Right atrium auricular region (tissue), 2 donors: ENCODE results near the gene DOCK4. TPM values are rescaled to one million over a fixed set of nuclear protein-coding genes. Genes with fewer than 3 reads are reported as not detected.

Experiments
- DNase-seq: peaks from one replicate; pipeline ENCODE4 v3.0.0-alpha.2; 2019; ENCODE audit warnings: low spot score
- H3K27ac ChIP-seq, 2 donors: fragments of 200-600 bp; sonication (generic); 1 replicate in 1 of 2; 2 replicates in 1 of 2; pipeline ENCODE4 v1.5.1; 2016 to 2019
- H3K27me3 ChIP-seq, 2 donors: fragments of 200-600 bp; sonication (generic); one replicate each; pipeline versions ENCODE4 v1.5.1 to v1.6.0; 2017 to 2019
- H3K36me3 ChIP-seq: fragments of 200-600 bp; sonication (generic); one replicate; pipeline ENCODE4 v1.5.1; 2016
- H3K4me1 ChIP-seq, 2 donors: fragments of 200-600 bp; sonication (generic); one replicate each; pipeline versions ENCODE4 v1.5.1 to v1.6.0; 2017 to 2019
- H3K4me3 ChIP-seq, 2 donors: fragments of 200-600 bp; sonication (generic); 1 replicate in 1 of 2; 2 replicates in 1 of 2; pipeline ENCODE4 v1.5.1; 2017 to 2019; ENCODE audit warnings: mild to moderate bottlenecking in 1 of 2, moderate library complexity in 1 of 2
- H3K9me3 ChIP-seq, 2 donors: fragments of 200-600 bp; sonication (generic); one replicate each; pipeline ENCODE4 v1.5.1; 2019
- total RNA-seq, 2 donors: library from RNA; depleted of rRNA; stranded (reverse); fragments of >200 nt; gene quantifications; one replicate each; pipeline ENCODE4 v1.1.0, GENCODE V29; 2016
- TF ChIP-seq, protein P1 (sequence below), 2 donors: fragments of 200-600 bp; sonication (generic); IDR thresholded peaks; one replicate each; pipeline ENCODE4 v1.5.1; 2019; ENCODE audit warnings: antibody characterized with exemption in 2 of 2

DOCK4 gene
- total RNA-seq, 2 donors from 2014 or later = 12.3 to 17.8 TPM

DNA sequence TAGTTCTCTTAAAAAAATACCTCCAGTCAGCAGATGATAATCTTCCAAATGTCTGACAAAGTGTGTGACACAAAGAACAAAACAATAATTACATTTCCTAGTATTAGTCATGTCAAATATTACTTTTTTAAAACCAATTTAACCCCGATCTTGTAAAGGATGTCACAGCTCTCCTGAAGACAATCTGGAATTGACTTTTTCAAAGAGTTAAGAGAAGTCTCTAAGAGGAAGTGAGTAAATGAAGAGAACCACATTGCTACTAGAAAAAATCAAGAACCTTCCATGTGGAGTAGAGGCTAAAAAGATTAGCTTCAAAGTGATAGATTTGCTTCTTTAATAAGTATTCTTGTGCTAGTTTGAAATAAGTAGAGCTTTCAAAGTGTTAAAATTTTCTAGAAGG, 425.7 kb downstream of the DOCK4 start:
- DNase-seq = no peak
- TF ChIP-seq, protein P1, sequence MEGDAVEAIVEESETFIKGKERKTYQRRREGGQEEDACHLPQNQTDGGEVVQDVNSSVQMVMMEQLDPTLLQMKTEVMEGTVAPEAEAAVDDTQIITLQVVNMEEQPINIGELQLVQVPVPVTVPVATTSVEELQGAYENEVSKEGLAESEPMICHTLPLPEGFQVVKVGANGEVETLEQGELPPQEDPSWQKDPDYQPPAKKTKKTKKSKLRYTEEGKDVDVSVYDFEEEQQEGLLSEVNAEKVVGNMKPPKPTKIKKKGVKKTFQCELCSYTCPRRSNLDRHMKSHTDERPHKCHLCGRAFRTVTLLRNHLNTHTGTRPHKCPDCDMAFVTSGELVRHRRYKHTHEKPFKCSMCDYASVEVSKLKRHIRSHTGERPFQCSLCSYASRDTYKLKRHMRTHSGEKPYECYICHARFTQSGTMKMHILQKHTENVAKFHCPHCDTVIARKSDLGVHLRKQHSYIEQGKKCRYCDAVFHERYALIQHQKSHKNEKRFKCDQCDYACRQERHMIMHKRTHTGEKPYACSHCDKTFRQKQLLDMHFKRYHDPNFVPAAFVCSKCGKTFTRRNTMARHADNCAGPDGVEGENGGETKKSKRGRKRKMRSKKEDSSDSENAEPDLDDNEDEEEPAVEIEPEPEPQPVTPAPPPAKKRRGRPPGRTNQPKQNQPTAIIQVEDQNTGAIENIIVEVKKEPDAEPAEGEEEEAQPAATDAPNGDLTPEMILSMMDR (IDR thresholded peaks at IDR 0.05) = no peak

DNA sequence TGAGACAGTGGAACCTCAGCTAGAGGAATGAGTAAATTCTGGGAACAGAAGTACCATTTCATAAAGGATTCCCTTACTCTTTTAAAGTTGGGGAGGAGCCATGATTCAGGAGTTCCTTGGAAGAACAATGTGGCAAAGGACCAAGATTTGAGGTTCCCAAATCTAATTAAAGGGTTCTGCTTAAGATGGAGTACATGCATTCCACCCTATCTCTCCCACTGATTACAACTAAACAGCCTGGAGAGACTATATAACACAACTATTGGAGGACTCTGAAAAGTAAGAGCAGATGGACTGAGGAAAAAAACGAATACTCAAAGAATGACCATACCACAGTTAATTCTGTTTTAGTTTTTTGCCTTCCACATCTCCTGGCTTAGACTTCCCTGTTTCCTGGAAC, 431.0 kb downstream of the DOCK4 start:
- no peaks in the 10 kb centered on the region for H3K27me3 ChIP-seq
- TF ChIP-seq, protein P1 (IDR thresholded peaks at IDR 0.05) = no peak
- H3K4me1 ChIP-seq = no peaks in the 10 kb centered on the region
- no peak overlapping the region for H3K4me3 ChIP-seq
- H3K27ac ChIP-seq = no peak overlapping the region
- peaks cover 15% of the 10 kb centered on the region for H3K36me3 ChIP-seq
- peaks cover 0 to 9% of the 10 kb centered on the region in 2 donors for H3K9me3 ChIP-seq
- DNase-seq = no peak

More for the DNA sequence above, 425.7 kb downstream of the DOCK4 start:
- Histone ChIP-seq H3K4me3 (no peak overlapping the region), H3K27ac (no peak overlapping the region), H3K9me3 (peaks cover 0 to 9% of the 10 kb centered on the region in 2 donors), H3K4me1 (no peaks in the 10 kb centered on the region), H3K36me3 (peaks cover 15% of the 10 kb centered on the region), H3K27me3 (no peaks in the 10 kb centered on the region)

DNA sequence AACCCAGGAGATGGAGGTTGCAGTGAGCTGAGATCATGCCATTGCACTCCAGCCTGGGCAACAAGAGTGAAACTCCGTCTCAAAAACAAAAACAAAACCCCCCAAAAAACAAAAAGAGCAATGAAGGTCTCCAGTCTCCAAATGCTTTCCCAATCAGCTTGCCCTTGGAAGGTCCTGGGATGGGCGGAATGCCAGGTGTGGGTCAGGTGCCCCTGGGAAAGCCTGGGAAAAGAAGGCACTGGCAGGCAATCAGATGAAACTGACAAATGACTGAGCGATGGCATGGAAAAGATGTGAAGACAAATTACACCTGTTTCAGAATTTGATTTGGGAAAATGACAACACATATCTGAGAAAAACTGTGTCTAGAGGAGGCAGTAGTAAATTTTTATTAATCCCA, 433.5 kb downstream of the DOCK4 start:
- Histone ChIP-seq H3K36me3 (peaks cover 5% of the 10 kb centered on the region), H3K4me3 (no peak overlapping the region), H3K4me1 (no peaks in the 10 kb centered on the region), H3K27me3 (no peaks in the 10 kb centered on the region), H3K9me3 (peaks cover 0 to 9% of the 10 kb centered on the region in 2 donors), H3K27ac (no peak overlapping the region)
- TF ChIP-seq, protein P1 (IDR thresholded peaks at IDR 0.05) = no peak
- no peak for DNase-seq

DNA sequence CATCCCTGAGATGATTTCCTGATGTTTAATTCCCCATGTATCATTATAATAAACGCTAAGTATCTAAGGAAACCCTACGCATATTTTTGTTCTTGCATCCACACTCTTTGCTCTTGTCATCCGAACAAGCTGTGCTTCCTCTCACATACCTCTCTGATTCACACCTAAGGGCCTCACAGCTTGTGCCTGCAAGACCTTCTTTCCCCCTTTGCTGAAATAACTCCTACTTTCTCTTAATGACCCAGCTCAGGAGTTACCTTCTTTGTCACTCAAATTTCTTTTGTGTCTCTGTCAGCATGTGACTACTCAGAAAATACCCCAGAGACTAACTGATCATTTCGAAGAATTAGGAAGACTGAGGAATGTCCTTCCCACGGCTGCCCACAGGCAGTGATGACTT, 434.6 kb downstream of the DOCK4 start:
- Histone ChIP-seq H3K4me1 (no peaks in the 10 kb centered on the region), H3K4me3 (no peak overlapping the region), H3K27ac (no peak overlapping the region), H3K27me3 (no peaks in the 10 kb centered on the region), H3K36me3 (no peaks in the 10 kb centered on the region), H3K9me3 (no peaks in the 10 kb centered on the region)
- DNase-seq = no peak
- TF ChIP-seq, protein P1 (IDR thresholded peaks at IDR 0.05) = no peak

DNA sequence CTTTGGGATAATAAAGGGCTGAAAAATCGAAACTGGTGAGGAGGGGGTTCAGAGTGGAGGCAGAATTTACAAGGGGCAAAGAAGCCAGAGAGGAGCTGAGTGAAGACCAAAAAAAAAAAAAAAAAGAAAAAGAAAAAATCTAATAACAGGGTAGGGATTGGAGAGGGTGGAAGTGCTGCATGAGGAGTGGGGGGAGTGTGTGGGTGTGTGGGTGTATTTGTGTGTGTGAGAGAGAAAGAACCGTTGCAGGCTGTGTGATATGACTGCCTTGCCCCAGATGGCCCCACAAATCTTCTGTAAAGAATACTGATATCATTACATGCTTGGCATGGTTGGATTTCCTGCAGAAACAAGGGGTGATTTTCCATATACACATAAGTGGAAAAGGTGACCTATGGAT, 436.1 kb downstream of the DOCK4 start:
- H3K27me3 ChIP-seq = no peaks in the 10 kb centered on the region
- no peak for DNase-seq
- no peak overlapping the region for H3K4me3 ChIP-seq
- H3K4me1 ChIP-seq = no peaks in the 10 kb centered on the region
- H3K27ac ChIP-seq = no peak overlapping the region
- H3K9me3 ChIP-seq = no peaks in the 10 kb centered on the region
- TF ChIP-seq, protein P1 (IDR thresholded peaks at IDR 0.05) = no peak
- H3K36me3 ChIP-seq = no peaks in the 10 kb centered on the region
